ENCODE results near the gene DTNA.

GRCh38 chr18:34928754-34929335 lies 218.7 kb downstream of the DTNA start:
- TF ChIP-seq POLR2A (IDR thresholded peaks at IDR 0.05; ENCODE audit: low read length), result no peak
- no peak for TF ChIP-seq GATA1 (IDR thresholded peaks at IDR 0.05; ENCODE audit: low read depth, low read length)

All from erythroblast (primary cell).